WTC11 (cell line): ENCODE results near the gene SEMA4F. TPM values are rescaled to one million over a fixed set of nuclear protein-coding genes. Genes with fewer than 3 reads are reported as not detected.
A peak's percentile ranks its signal among the peaks of the same experiment; 100 is the strongest.

Experiments
- ATAC-seq: fragments of 200-7000 bp; cut with Tn5 transposase; 2 replicates; pipeline ENCODE4 v1.10.0; 2021; ENCODE audit warnings: mild to moderate bottlenecking, moderate library complexity
- Bru-seq: library from RNA; stranded (reverse); fragments of 400-500 nt; gene quantifications from one replicate; lab custom pipeline; 2021; lab: Mats Ljungman, UMichigan
- CTCF ChIA-PET: fragments of 300-600 bp; sonication (Branson Sonifier 250); formaldehyde crosslinking; loops from one replicate; lab custom pipeline; 2021; ENCODE audit warnings: antibody characterized with exemption; lab: Charles Lee
- POLR2A ChIA-PET: fragments of 350-600 bp; sonication (Branson Sonifier 250); formaldehyde crosslinking; loops from one replicate; lab custom pipeline; 2021; ENCODE audit warnings: antibody characterized with exemption; lab: Charles Lee
- DNase-seq: peaks from one replicate; pipeline ENCODE4 v3.0.0; 2021; ENCODE audit warnings: low spot score
- H3K27ac Mint-ChIP-seq: 2 replicates; pipeline ENCODE4 v1.8.0; 2021; ENCODE audit warnings: mixed read lengths
- H3K27me3 Mint-ChIP-seq: 2 replicates; pipeline ENCODE4 v1.8.0; 2021; ENCODE audit warnings: low read depth, mild to moderate bottlenecking, moderate library complexity, mixed read lengths
- H3K36me3 Mint-ChIP-seq: 2 replicates; pipeline ENCODE4 v1.8.0; 2021; ENCODE audit warnings: mixed read lengths
- H3K4me1 Mint-ChIP-seq: 2 replicates; pipeline ENCODE4 v1.8.0; 2022; ENCODE audit warnings: mixed read lengths
- H3K4me3 Mint-ChIP-seq: 2 replicates; pipeline ENCODE4 v1.8.0; 2021; ENCODE audit warnings: mild to moderate bottlenecking, moderate library complexity, mixed read lengths
- H3K9me3 Mint-ChIP-seq: 2 replicates; pipeline ENCODE4 v1.8.0; 2021; ENCODE audit warnings: mixed read lengths
- ETV6 ChIP-seq: sonication (generic); formaldehyde crosslinking; IDR thresholded peaks from 2 replicates; pipeline ENCODE4 v1.8.1; 2022; ENCODE audit warnings: mild to moderate bottlenecking, missing genetic modification reagents
- IRF1 ChIP-seq: sonication (generic); formaldehyde crosslinking; IDR thresholded peaks from 2 replicates; pipeline ENCODE4 v1.8.0; 2023; ENCODE audit warnings: missing genetic modification reagents
- MYBL2 ChIP-seq: sonication (generic); formaldehyde crosslinking; IDR thresholded peaks from 2 replicates; pipeline ENCODE4 v1.8.1; 2023; ENCODE audit warnings: mild to moderate bottlenecking, moderate library complexity, missing genetic modification reagents
- NFE2L1 ChIP-seq: sonication (generic); formaldehyde crosslinking; IDR thresholded peaks from 2 replicates; pipeline ENCODE4 v1.8.1; 2023; ENCODE audit warnings: missing genetic modification reagents
- NFYB ChIP-seq: sonication (generic); formaldehyde crosslinking; conservative IDR thresholded peaks from 2 replicates; pipeline ENCODE4 v1.8.0; 2022; ENCODE audit warnings: low read depth, missing genetic modification reagents
- SMAD3 ChIP-seq: sonication (generic); formaldehyde crosslinking; IDR thresholded peaks from 2 replicates; pipeline ENCODE4 v1.8.0; 2022; ENCODE audit warnings: missing genetic modification reagents, mild to moderate bottlenecking, borderline replicate concordance
- SP1 ChIP-seq: sonication (generic); formaldehyde crosslinking; conservative IDR thresholded peaks from 2 replicates; pipeline ENCODE4 v1.8.1; 2022; ENCODE audit warnings: missing genetic modification reagents
- STAT6 ChIP-seq: sonication (generic); formaldehyde crosslinking; conservative IDR thresholded peaks from 2 replicates; pipeline ENCODE4 v1.8.1; 2023; ENCODE audit warnings: mild to moderate bottlenecking, low read depth, missing genetic modification reagents, moderate library complexity
- ZBTB21 ChIP-seq: sonication (generic); formaldehyde crosslinking; IDR thresholded peaks from 2 replicates; pipeline ENCODE4 v1.8.1; 2023; ENCODE audit warnings: mild to moderate bottlenecking, missing genetic modification reagents, borderline replicate concordance
- ZNF138 ChIP-seq: sonication (generic); formaldehyde crosslinking; conservative IDR thresholded peaks from 2 replicates; pipeline ENCODE4 v1.8.1; 2022; ENCODE audit warnings: mild to moderate bottlenecking, moderate library complexity, missing genetic modification reagents
- ZNF263 ChIP-seq: sonication (generic); formaldehyde crosslinking; IDR thresholded peaks from 2 replicates; pipeline ENCODE4 v1.8.1; 2022; ENCODE audit warnings: low read depth, mild to moderate bottlenecking, moderate library complexity, missing genetic modification reagents
- long read RNA-seq, 3 experiments: library from RNA in 1 of 3; library from capped mRNA in 1 of 3; library from polyadenylated mRNA in 1 of 3; unstranded in 2 of 3; stranded (forward) in 1 of 3; transcript quantifications; one replicate each; pipeline ENCODE4 v2.0.0, GENCODE V29; 2021
- total RNA-seq: library from RNA; stranded (reverse); gene quantifications from 3 replicates; pipeline ENCODE4 v1.2.3, GENCODE V29; 2021
- TF ChIP-seq, protein P1 (sequence below): sonication (generic); formaldehyde crosslinking; IDR thresholded peaks from 2 replicates; pipeline ENCODE4 v1.8.0; 2022; ENCODE audit warnings: mild to moderate bottlenecking, missing genetic modification reagents
- TF ChIP-seq, protein P2 (sequence below): fragments of 250-450 bp; sonication (Bioruptor Pico); conservative IDR thresholded peaks from 2 replicates; pipeline ENCODE4 v1.9.0; 2021; ENCODE audit warnings: mild to moderate bottlenecking
- TF ChIP-seq, protein P3 (sequence below): sonication (generic); formaldehyde crosslinking; IDR thresholded peaks from 2 replicates; pipeline ENCODE4 v1.8.0; 2023; ENCODE audit warnings: mild to moderate bottlenecking, missing genetic modification reagents

Gene SEMA4F, protein sequence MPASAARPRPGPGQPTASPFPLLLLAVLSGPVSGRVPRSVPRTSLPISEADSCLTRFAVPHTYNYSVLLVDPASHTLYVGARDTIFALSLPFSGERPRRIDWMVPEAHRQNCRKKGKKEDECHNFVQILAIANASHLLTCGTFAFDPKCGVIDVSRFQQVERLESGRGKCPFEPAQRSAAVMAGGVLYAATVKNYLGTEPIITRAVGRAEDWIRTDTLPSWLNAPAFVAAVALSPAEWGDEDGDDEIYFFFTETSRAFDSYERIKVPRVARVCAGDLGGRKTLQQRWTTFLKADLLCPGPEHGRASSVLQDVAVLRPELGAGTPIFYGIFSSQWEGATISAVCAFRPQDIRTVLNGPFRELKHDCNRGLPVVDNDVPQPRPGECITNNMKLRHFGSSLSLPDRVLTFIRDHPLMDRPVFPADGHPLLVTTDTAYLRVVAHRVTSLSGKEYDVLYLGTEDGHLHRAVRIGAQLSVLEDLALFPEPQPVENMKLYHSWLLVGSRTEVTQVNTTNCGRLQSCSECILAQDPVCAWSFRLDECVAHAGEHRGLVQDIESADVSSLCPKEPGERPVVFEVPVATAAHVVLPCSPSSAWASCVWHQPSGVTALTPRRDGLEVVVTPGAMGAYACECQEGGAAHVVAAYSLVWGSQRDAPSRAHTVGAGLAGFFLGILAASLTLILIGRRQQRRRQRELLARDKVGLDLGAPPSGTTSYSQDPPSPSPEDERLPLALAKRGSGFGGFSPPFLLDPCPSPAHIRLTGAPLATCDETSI
- total RNA-seq (5.7 to 7.4 TPM (median 6.3 TPM) in 3 replicates), Bru-seq, nascent RNA (percentile 44 among the genes with signal in this experiment)
- long read RNA-seq, experiment 1, full-length matches to known transcripts: 15 of 23 reads
- long read RNA-seq, experiment 1, partial matches to known transcripts: 7 of 23 reads
- long read RNA-seq, experiment 1, other reads (novel, unspliced or antisense): 1 of 23 reads
- long read RNA-seq, experiment 2, partial matches to known transcripts: 1 of 8 reads
- long read RNA-seq, experiment 2, other reads (novel, unspliced or antisense): 7 of 8 reads
- long read RNA-seq, experiment 3: 0 reads

DNA sequence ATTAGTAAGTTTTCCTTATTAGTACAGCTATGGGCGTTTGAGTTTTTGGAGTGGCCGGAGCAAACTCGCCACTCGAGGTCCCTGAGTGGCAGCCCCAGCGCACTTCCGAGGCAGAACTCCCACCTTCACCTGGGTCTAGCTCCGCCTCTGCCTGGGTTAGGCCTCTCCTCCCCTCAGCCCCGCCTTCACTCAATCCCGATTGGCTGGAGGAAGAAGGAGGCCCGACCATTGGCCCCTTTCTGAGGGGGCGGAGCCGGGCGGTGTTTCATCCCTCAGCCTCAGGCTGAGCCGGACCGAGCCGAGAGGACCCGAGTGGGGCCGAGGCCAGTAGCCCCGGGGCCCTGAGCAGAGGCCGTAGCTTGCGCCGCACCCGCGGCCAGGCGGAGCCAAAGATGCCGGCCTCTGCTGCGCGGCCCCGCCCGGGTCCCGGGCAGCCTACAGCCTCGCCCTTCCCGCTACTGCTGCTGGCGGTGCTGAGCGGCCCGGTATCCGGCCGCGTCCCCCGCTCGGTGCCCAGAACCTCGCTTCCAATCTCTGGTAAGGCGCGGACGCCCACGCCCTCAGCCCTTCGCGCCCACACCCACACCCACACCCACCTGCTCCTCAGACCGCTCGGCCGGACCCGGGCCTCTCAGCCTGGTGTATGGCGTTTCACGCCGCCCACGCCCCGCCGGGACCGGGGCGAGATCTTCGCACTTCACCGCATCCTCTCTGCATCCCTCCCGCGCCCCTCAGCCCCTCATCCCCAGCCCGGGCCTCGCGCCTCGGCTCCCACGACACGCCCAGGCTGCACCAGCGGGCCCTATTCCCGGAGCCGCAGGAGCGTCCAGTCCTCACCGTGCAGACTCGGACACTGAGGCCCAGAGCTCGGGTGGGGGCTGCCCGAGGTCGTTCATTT lies at the start of gene SEMA4F:
SEMA4F (plus strand) TSS at position 263 of the 898 bp plus-strand sequence; CDS start at position 393, 130 bp downstream.
- TF ChIP-seq, protein P1, sequence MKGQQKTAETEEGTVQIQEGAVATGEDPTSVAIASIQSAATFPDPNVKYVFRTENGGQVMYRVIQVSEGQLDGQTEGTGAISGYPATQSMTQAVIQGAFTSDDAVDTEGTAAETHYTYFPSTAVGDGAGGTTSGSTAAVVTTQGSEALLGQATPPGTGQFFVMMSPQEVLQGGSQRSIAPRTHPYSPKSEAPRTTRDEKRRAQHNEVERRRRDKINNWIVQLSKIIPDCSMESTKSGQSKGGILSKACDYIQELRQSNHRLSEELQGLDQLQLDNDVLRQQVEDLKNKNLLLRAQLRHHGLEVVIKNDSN (CRISPR knock-in tag): peak; percentile 15; the same call in 1 of the 2 replicates
- no peak for TF ChIP-seq ZNF138 (CRISPR knock-in tag)
- no peak for TF ChIP-seq NFE2L1 (CRISPR knock-in tag)
- TF ChIP-seq SP1: no peak; the same call in 1 of the 2 replicates
- no peak for TF ChIP-seq IRF1 (CRISPR knock-in tag)
- TF ChIP-seq ZBTB21 (CRISPR knock-in tag): no peak
- TF ChIP-seq MYBL2 (CRISPR knock-in tag): peak; percentile 30; the same call in 1 of the 2 replicates
- TF ChIP-seq SMAD3 (CRISPR knock-in tag): no peak
- TF ChIP-seq, protein P2, sequence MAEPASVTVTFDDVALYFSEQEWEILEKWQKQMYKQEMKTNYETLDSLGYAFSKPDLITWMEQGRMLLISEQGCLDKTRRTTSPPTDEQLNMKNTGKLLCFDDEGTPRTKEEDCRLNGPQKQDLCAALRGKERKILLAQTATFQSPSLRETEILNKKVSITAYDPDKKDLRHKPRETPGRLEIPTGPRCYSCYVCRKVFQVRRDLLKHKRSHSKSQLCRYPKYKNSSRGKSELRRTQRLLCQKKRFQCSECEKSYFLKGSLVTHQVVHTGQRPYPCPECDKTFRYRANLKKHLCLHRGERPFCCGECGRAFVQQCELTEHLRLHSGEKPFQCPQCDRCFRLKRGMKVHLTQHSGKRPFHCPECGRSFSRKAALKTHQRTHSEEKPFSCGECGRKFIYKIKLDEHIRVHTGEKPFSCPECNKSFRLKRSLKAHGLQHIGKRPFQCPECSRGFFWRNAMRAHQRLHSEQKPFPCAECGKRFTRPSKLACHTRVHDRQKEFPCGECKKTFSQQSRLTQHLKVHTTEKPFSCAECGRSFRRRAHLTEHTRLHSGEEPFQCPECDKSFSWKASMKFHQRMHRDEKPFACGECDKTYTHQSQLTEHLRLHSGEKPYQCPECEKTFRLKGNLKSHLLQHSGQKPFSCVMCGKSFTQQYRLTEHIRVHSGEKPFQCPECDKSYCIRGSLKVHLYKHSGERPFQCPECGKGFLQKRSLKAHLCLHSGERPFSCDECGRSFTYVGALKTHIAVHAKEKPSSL: no peak
- TF ChIP-seq, protein P3, sequence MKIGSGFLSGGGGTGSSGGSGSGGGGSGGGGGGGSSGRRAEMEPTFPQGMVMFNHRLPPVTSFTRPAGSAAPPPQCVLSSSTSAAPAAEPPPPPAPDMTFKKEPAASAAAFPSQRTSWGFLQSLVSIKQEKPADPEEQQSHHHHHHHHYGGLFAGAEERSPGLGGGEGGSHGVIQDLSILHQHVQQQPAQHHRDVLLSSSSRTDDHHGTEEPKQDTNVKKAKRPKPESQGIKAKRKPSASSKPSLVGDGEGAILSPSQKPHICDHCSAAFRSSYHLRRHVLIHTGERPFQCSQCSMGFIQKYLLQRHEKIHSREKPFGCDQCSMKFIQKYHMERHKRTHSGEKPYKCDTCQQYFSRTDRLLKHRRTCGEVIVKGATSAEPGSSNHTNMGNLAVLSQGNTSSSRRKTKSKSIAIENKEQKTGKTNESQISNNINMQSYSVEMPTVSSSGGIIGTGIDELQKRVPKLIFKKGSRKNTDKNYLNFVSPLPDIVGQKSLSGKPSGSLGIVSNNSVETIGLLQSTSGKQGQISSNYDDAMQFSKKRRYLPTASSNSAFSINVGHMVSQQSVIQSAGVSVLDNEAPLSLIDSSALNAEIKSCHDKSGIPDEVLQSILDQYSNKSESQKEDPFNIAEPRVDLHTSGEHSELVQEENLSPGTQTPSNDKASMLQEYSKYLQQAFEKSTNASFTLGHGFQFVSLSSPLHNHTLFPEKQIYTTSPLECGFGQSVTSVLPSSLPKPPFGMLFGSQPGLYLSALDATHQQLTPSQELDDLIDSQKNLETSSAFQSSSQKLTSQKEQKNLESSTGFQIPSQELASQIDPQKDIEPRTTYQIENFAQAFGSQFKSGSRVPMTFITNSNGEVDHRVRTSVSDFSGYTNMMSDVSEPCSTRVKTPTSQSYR: no peak
- TF ChIP-seq ZNF263 (CRISPR knock-in tag): no peak
- no peak for TF ChIP-seq ETV6 (CRISPR knock-in tag)
- TF ChIP-seq STAT6 (CRISPR knock-in tag): no peak
- peak; percentile 77 for TF ChIP-seq NFYB (CRISPR knock-in tag)
- peaks cover 68% of the 10 kb centered on the region for H3K27me3 Mint-ChIP-seq
- DNase-seq: peak; percentile 99
- H3K4me3 Mint-ChIP-seq: peak within 1 kb of the TSS; percentile 73
- CTCF ChIA-PET: interaction anchor here (0.7 to 2.3 kb wide), 6 partner anchors 21 to 319 kb away, joined by 3 to 7 read pairs (median 3); no protein-coding TSS in a partner anchor
- peaks cover 1% of the 10 kb centered on the region; the same call in 1 of the 2 replicates for H3K36me3 Mint-ChIP-seq
- peak; percentile 99 for ATAC-seq
- H3K9me3 Mint-ChIP-seq: peaks cover 11% of the 10 kb centered on the region
- H3K27ac Mint-ChIP-seq: no peak within 1 kb of the TSS
- POLR2A ChIA-PET: no interaction called here
- peaks cover 5% of the 10 kb centered on the region for H3K4me1 Mint-ChIP-seq
